HepG2 (cell line): ENCODE results near the gene BPIFB4. TPM values are rescaled to one million over a fixed set of nuclear protein-coding genes. Genes with fewer than 3 reads are reported as not detected.

Experiments
- FOXK1 ChIP-seq: sonication (generic); formaldehyde crosslinking; IDR thresholded peaks from 2 replicates; pipeline ENCODE4 v1.4.0; 2020; ENCODE audit warnings: low read depth, missing genetic modification reagents, borderline replicate concordance
- HMGXB3 ChIP-seq: sonication (generic); formaldehyde crosslinking; IDR thresholded peaks from 2 replicates; pipeline ENCODE4 v1.4.0; 2020; ENCODE audit warnings: missing genetic modification reagents, borderline replicate concordance
- HMGXB4 ChIP-seq, 2 experiments: sonication (generic) in 1 of 2; formaldehyde crosslinking in 1 of 2; IDR thresholded peaks; 2 replicates each; pipeline versions ENCODE4 v1.4.0 to v1.6.1; 2018 to 2020; ENCODE audit warnings: missing genetic modification reagents in 2 of 2, borderline replicate concordance in 1 of 2, low read depth in 1 of 2, mild to moderate bottlenecking in 1 of 2, missing biosample characterization in 1 of 2
- IKZF5 ChIP-seq: IDR thresholded peaks from 2 replicates; pipeline ENCODE4 v1.6.1; 2018; ENCODE audit warnings: missing genetic modification reagents, mild to moderate bottlenecking, missing compliant biosample characterization
- SP5 ChIP-seq: IDR thresholded peaks from 2 replicates; pipeline ENCODE4 v1.6.1; 2016; ENCODE audit warnings: low read depth, borderline replicate concordance
- TGIF2 ChIP-seq: IDR thresholded peaks from 2 replicates; pipeline ENCODE4 v1.6.1; 2016; ENCODE audit warnings: control low read depth, missing compliant biosample characterization
- THRA ChIP-seq: sonication (generic); formaldehyde crosslinking; IDR thresholded peaks from 2 replicates; pipeline ENCODE4 v1.4.0; 2020; ENCODE audit warnings: missing genetic modification reagents, borderline replicate concordance
- ZNF124 ChIP-seq: sonication (generic); formaldehyde crosslinking; IDR thresholded peaks from 2 replicates; pipeline ENCODE4 v1.4.0; 2020; ENCODE audit warnings: missing genetic modification reagents
- ZNF33B ChIP-seq: sonication (generic); formaldehyde crosslinking; IDR thresholded peaks from 2 replicates; pipeline ENCODE4 v1.5.1; 2020; ENCODE audit warnings: mild to moderate bottlenecking, missing genetic modification reagents
- ZNF574 ChIP-seq: sonication (generic); formaldehyde crosslinking; IDR thresholded peaks from 2 replicates; pipeline ENCODE4 v1.4.0; 2020; ENCODE audit warnings: missing genetic modification reagents
- ZNF800 ChIP-seq: sonication (generic); formaldehyde crosslinking; IDR thresholded peaks from 2 replicates; pipeline ENCODE4 v1.4.0; 2020; ENCODE audit warnings: missing genetic modification reagents
- polyA plus RNA-seq, 8 experiments: library from polyadenylated mRNA; depleted of rRNA in 3 of 8; stranded (reverse) in 7 of 8; unstranded in 1 of 8; fragments of >200 nt; fragmentation: Illumina TruSeq in 4 of 8; extraction: Trizol in 4 of 8; gene quantifications; 2 replicates each; pipeline versions ENCODE4 v1.2.1 to v1.2.3, GENCODE V29; 2011 to 2016; ENCODE audit warnings: low read depth in 4 of 8, missing spikeins in 1 of 8, mixed read lengths in 1 of 8; ENCODE audit not compliant: insufficient read depth in 1 of 8
- total RNA-seq, 5 experiments: library from RNA; depleted of rRNA; stranded (reverse); fragments of >200 nt; fragmentation: Illumina TruSeq; extraction: Trizol; gene quantifications; 2 replicates each; pipeline ENCODE4 v1.2.3, GENCODE V29; 2016; ENCODE audit warnings: low read depth in 1 of 5

BPIFB4 gene
- total and polyA plus RNA-seq, 2 of the 13 experiments (the other 11 are each of a cell fraction or from before 2014, with no cell fraction given) = 0.09 TPM; not detected in 1

GRCh38 chr20:33095902-33096584 is 16.6 kb downstream of the BPIFB4 start (continued):
- TF ChIP-seq ZNF33B (CRISPR knock-in tag) = peak; percentile 68; the same call in 1 of the 2 replicates
- peak; percentile 92 for TF ChIP-seq ZNF124 (CRISPR knock-in tag)
- TF ChIP-seq SP5 = peak; percentile 41; the same call in 1 of the 2 replicates
- peak; percentile 70 to 93; a peak in 3 of 4 replicates for TF ChIP-seq HMGXB4 (CRISPR knock-in tag; IDR thresholded peaks at IDR 0.05; ENCODE audit: borderline replicate concordance in 1 of 2, low read depth in 1 of 2)
- peak; percentile 70; the same call in 1 of the 2 replicates for TF ChIP-seq FOXK1 (CRISPR knock-in tag)
- TF ChIP-seq ZNF574 (CRISPR knock-in tag) = peak; percentile 68
- TF ChIP-seq ZNF800 = peak; percentile 74
- peak; percentile 81; the same call in 1 of the 2 replicates for TF ChIP-seq HMGXB3 (CRISPR knock-in tag)
- peak; percentile 73; the same call in 1 of the 2 replicates for TF ChIP-seq THRA (CRISPR knock-in tag)
- TF ChIP-seq TGIF2 (CRISPR knock-in tag) = peak; percentile 46; the same call in 1 of the 2 replicates
- TF ChIP-seq IKZF5 (CRISPR knock-in tag) = peak; percentile 60; the same call in 1 of the 2 replicates
